Panc1 (cell line): ENCODE measurements around the gene NXPE3. TPM values are rescaled to one million over a fixed set of nuclear protein-coding genes. Genes with fewer than 3 reads are reported as not detected.

Source experiments
- ATAC-seq: fragments of 200-7000 bp; cut with Tn5 transposase; 2 replicates; pipeline ENCODE4 v1.9.1; 2020; ENCODE audit warnings: mild to moderate bottlenecking, moderate library complexity
- BruUV-seq: library from RNA; stranded (reverse); fragments of 400-500 nt; replicated peaks from 2 replicates; lab custom pipeline; 2021; lab: Mats Ljungman, UMichigan
- CTCF ChIA-PET: fragments of 300-600 bp; sonication (Branson Sonifier 250); formaldehyde crosslinking; loops from one replicate; lab custom pipeline; 2022; ENCODE audit warnings: antibody characterized with exemption; lab: Charles Lee
- POLR2A ChIA-PET: fragments of 300-600 bp; sonication (Branson Sonifier 250); formaldehyde crosslinking; loops from one replicate; lab custom pipeline; 2022; ENCODE audit warnings: antibody characterized with exemption; lab: Charles Lee
- DNase-seq: peaks from one replicate; pipeline ENCODE4 v3.0.0-alpha.2; 2010; ENCODE audit warnings: low read depth, low spot score
- H3K27ac ChIP-seq: 2 replicates; pipeline ENCODE4 v1.5.1; 2011; ENCODE audit warnings: mild to moderate bottlenecking, low read length, inconsistent platforms
- H3K27me3 ChIP-seq: fragments of 200-500 bp; sonication (Bioruptor generic); 2 replicates; pipeline ENCODE4 v1.6.0; 2014; ENCODE audit warnings: low read length, inconsistent platforms; ENCODE audit not compliant: control insufficient read depth, insufficient read depth
- H3K36me3 ChIP-seq: fragments of 200-500 bp; sonication (Bioruptor generic); 2 replicates; pipeline ENCODE4 v1.5.1; 2014; ENCODE audit warnings: inconsistent platforms, mild to moderate bottlenecking, low read length, moderate library complexity; ENCODE audit not compliant: control insufficient read depth, insufficient read depth
- H3K4me1 ChIP-seq: 2 replicates; pipeline ENCODE4 v1.5.1; 2011; ENCODE audit warnings: inconsistent platforms, mild to moderate bottlenecking, low read length, moderate library complexity; ENCODE audit not compliant: control insufficient read depth, insufficient read depth
- H3K4me3 ChIP-seq, 2 experiments: 2 replicates each; pipeline ENCODE4 v1.5.1; 2011 to 2012; ENCODE audit warnings: low read depth in 2 of 2, low read length in 2 of 2, mild to moderate bottlenecking in 2 of 2, inconsistent platforms in 1 of 2, moderate library complexity in 1 of 2
- H3K9me3 ChIP-seq: fragments of 200-500 bp; sonication (Bioruptor generic); 2 replicates; pipeline ENCODE4 v1.5.1; 2014; ENCODE audit warnings: low read depth, mild to moderate bottlenecking, inconsistent platforms, low read length, moderate library complexity; ENCODE audit not compliant: control insufficient read depth, insufficient read depth
- CTCF ChIP-seq: fragments of 450-650 bp; IDR thresholded peaks from 2 replicates; pipeline ENCODE4 v1.5.1; 2017; ENCODE audit warnings: mild to moderate bottlenecking
- POLR2AphosphoS5 ChIP-seq: IDR thresholded peaks from 2 replicates; pipeline ENCODE4 v1.6.1; 2012; ENCODE audit warnings: mild to moderate bottlenecking, low read depth, low read length, moderate library complexity
- REST ChIP-seq, 2 experiments: IDR thresholded peaks; 2 replicates each; pipeline ENCODE4 v1.6.1; 2011 to 2012; ENCODE audit warnings: low read depth in 2 of 2, control low read depth in 1 of 2, low read length in 1 of 2, mild to moderate bottlenecking in 1 of 2, moderate library complexity in 1 of 2; ENCODE audit not compliant: insufficient read depth in 1 of 2
- SIN3A ChIP-seq: IDR thresholded peaks from 2 replicates; pipeline ENCODE4 v1.6.1; 2012; ENCODE audit warnings: low read depth, mild to moderate bottlenecking, low read length, moderate library complexity, borderline replicate concordance; ENCODE audit not compliant: insufficient read depth
- TCF7L2 ChIP-seq: IDR thresholded peaks from 2 replicates; pipeline ENCODE4 v1.6.1; 2011; ENCODE audit warnings: mild to moderate bottlenecking, low read depth, low read length, inconsistent platforms
- in situ Hi-C: cut with HindIII; loops from 2 replicates; pipeline ENCODE4 v1.10.0; 2016; ENCODE audit warnings: low sequenced_read_pairs, low pct_unique_long_range_greater_than_20kb
- intact Hi-C: fragments of 100-400 bp; cut with micrococcal nuclease; formaldehyde crosslinking; loops from one replicate; pipeline ENCODE4 v1.10.0; 2022; ENCODE audit not compliant: unreplicated experiment
- total RNA-seq: library from RNA; stranded (reverse); gene quantifications from one replicate; pipeline ENCODE4 v1.2.1, GENCODE V29; 2021; ENCODE audit not compliant: unreplicated experiment

NXPE3 gene
- total RNA-seq, 1 experiment from 2014 or later: 30.4 TPM

- ATAC-seq (no peak), DNase-seq (no peak)
- in situ Hi-C loops: no loop called here
- TF ChIP-seq POLR2AphosphoS5 (no peak), TCF7L2 (no peak), SIN3A (no peak), CTCF (no peak), REST (IDR thresholded peaks at IDR 0.05; ENCODE audit: insufficient read depth in 1 of 2, low read depth in 2 of 2, low read length in 1 of 2) (no peak)
- intact Hi-C loops: no loop called here
- Histone ChIP-seq H3K4me3 (no peak overlapping the region), H3K4me1 (peaks cover 8% of the 10 kb centered on the region; the same call in 1 of the 2 replicates), H3K36me3 (no peaks in the 10 kb centered on the region), H3K27ac (no peak overlapping the region), H3K27me3 (no peaks in the 10 kb centered on the region), H3K9me3 (no peaks in the 10 kb centered on the region)
- POLR2A ChIA-PET: no interaction called here
- BruUV-seq: no TSS peak
- CTCF ChIA-PET: no interaction called here
These were observed 91.1 kb downstream of the NXPE3 start for GRCh38 chr3:101870138-101870537.

GRCh38 chr3:101873619-101874018 is 94.6 kb downstream of the NXPE3 start:
- no peaks in the 10 kb centered on the region for H3K27me3 ChIP-seq
- H3K36me3 ChIP-seq: no peaks in the 10 kb centered on the region
- TF ChIP-seq SIN3A (no peak), REST (IDR thresholded peaks at IDR 0.05; ENCODE audit: insufficient read depth in 1 of 2, low read depth in 2 of 2, low read length in 1 of 2) (no peak), POLR2AphosphoS5 (no peak), CTCF (no peak), TCF7L2 (no peak)
- H3K27ac ChIP-seq: no peak overlapping the region
- POLR2A ChIA-PET: no interaction called here
- H3K4me1 ChIP-seq: no peaks in the 10 kb centered on the region
- CTCF ChIA-PET: no interaction called here
- no peaks in the 10 kb centered on the region for H3K9me3 ChIP-seq
- no peak overlapping the region for H3K4me3 ChIP-seq
- intact Hi-C loops: no loop called here
- BruUV-seq: no TSS peak
- ATAC-seq: no peak
- no peak for DNase-seq
- in situ Hi-C loops: no loop called here
